OCI-LY7 (cell line): ENCODE data around the gene ASCC2.

Experiments
- CTCF ChIP-seq: fragments of 200-600 bp; sonication (generic); conservative IDR thresholded peaks from 2 replicates; pipeline ENCODE4 v1.5.1; 2014; ENCODE audit warnings: mild to moderate bottlenecking, antibody characterized with exemption, low read length, moderate library complexity, mixed read lengths
- EZH2phosphoT487 ChIP-seq: fragments of 200-600 bp; sonication (generic); IDR thresholded peaks from 2 replicates; pipeline ENCODE4 v1.6.1; 2018; ENCODE audit warnings: low read depth, borderline replicate concordance, mild to moderate bottlenecking, mixed run types, antibody characterized with exemption, low read length, moderate library complexity, mixed read lengths

DNA sequence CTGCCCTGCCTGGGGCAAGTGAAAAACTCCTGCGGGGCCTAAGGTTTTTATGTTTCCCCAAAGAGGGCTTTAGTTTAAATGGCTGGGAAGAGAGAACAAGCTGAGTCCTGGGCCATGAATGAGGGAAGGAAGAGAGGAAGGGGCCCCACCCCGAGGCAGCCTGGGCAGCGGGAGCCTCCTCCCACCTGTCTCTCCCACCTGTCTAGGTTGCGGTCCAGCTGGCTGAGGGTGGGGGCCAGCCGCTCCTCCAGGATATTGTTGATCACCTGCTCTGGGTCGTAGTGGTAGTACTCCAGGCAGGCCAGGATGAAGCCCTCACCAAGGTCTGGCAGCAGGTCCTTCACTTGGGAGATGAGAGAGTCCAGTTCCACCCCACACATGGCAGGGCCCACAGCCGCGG is 36.3 kb downstream of the ASCC2 start:
- TF ChIP-seq CTCF (no peak), EZH2phosphoT487 (no peak)
